Left kidney (tissue), 8 donors: ENCODE measurements around the gene TMEM229A. TPM values are rescaled to one million over a fixed set of nuclear protein-coding genes. Genes with fewer than 3 reads are reported as not detected.
A peak's percentile ranks its signal among the peaks of the same experiment; 100 is the strongest.
"Not testable (repeated sequence)": the region's sequence is repeated elsewhere in the genome, so short reads cannot be mapped to it uniquely, and the experiment has no call there.

Experiments used
- DNase-seq: peaks from one replicate; pipeline ENCODE4 v3.0.0-alpha.2; 2013
- long read RNA-seq, 8 donors: transcript quantifications; one replicate each; lab custom pipeline, GENCODE V29; 2026
- polyA plus RNA-seq: library from polyadenylated mRNA; unstranded; fragments of 120-200 nt; gene quantifications from one replicate; pipeline ENCODE4 v1.2.1, GENCODE V29; 2013; ENCODE audit not compliant: insufficient read length

Gene TMEM229A
- polyA plus RNA-seq = 0.13 TPM
- long read RNA-seq, donor 1 = 0 reads
- long read RNA-seq, donor 2 = 0 reads
- long read RNA-seq, donor 3 = 0 reads
- long read RNA-seq, donor 4 = 0 reads
- long read RNA-seq, donor 5 = 0 reads
- long read RNA-seq, donor 6 = 0 reads
- long read RNA-seq, donor 7 = 0 reads
- long read RNA-seq, donor 8 = 0 reads

DNA sequence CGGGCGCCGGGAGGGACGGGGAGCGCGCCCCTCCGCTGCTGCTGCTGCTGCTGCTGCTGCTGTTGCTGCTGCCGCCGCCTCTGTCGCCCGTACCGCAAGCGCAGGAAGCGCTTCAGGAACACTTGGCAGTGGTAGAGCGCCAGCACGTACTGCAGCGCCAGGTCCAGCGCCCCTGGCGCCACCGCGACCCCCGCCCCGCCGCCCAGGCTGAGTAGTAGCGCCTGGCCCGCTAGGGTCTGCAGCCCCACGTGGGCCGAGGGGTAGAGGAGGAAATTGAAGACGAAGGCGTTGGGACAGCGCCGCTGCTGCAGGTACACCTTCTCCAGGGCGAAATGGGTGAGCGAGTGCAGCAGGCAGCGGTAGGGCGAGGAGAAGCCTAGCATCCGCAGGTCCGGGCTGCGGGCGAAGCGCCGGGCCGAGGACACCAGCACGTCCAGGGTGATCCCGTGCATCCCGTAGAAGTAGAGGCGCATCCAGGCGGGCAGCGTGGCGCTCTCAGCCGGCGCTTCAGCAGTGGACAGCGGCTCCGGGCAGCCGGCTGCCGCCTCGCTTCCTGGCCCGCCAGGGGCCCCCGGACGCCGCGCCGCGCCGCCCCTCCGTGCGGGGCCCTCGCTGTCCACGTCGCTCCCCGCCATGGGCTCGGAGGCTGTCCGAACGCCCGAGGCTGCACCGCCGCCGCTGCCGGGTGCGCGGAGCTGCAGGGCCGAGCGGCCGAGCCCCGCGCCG, at the start of gene TMEM229A:
Gene TMEM229A (minus strand): TSS at position 699 of the 726 bp plus-strand sequence. CDS start 64 bp downstream, at position 635.
- peak; percentile 38 for DNase-seq

DNA sequence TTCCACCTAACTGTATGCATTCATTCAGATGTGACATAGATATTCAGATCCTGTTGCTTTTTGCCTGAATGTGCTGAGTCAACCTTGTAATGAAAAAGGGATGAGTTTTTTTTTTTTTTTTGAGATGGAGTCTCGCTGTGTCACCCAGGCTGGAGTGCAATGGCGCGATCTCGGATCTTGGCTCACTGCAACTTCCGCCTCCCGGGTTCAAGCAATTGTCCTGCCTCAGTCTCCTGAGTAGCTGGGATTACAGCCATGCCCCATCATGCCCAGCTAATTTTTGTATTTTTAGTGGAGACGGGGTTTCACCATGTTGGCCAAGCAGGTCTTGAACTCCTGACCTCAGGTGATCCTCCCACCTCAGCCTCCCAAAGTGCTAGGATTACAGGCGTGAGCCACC, 49.4 kb upstream of the TMEM229A start:
- not testable (repeated sequence) for DNase-seq

DNA sequence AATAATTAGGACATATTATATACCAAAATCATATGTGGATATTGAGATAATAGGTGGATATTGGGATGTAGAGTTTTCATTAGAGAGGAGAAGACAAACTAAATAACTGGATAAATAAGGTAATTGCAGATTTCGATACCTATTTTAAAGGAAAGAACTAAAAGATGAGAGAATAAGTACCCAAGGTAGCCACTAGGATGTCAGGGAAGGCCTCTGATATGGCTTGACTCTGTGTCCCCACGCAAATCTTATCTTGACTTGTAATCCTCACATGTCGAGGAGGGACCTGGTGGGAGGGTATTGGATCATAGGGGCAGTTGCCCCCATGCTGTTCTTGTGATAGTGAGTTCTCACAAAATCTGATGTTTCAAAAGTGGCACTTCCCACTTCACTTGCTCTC, 44.7 kb upstream of the TMEM229A start:
- no peak for DNase-seq

DNA sequence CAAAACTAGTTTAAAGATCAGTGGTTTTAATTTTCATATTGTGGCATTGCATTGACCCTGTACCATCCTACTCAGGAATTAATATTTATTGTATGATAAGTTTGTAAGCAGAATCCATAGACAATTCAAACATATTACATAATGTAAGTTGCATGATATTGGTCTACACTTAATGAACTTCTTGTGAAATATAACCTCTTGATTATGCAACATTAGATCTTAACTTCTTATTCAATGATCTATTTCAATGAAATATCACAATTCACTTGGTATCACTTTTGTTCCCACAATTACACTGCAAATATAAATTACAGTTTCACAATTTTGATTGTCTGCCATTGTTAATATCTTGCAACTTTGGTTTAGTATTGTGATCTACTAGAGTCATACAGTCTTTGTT, 44.0 kb upstream of the TMEM229A start:
- DNase-seq = no peak

DNA sequence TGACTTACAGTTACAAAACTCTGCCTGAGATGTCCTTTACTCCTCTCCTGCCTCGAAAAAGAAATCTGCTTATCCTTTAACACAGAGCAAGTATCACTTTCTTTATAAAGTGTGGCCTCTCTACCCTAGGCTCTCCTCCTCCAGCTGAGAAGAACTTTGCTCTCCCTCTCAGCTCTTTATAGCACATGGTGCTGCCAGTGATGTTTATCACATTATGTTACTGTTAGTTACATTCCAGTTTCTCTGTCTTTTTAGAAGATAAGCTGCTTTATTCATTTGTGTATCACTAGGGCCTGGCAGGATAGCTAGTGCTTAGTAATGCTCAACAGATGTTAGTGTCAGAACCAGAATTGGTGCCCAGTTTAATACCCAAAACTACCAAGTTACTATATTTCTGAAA, 41.1 kb upstream of the TMEM229A start:
- DNase-seq = no peak

DNA sequence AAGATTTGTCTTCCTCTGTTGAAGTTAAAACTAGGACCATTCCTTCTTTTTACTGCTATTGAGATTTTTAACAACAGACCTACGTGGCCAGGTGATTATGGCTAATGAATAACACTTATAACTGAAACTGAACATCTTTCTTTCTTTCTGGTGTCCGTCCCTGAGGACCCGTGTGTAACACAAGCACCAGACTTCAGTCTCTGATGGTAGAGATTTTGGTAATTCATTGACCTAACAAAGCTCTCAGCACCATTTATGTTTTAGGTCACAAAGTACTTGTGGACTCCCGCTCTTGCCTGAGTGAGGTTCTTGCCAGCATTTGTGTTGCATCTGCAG, 40.4 kb upstream of the TMEM229A start:
- no peak for DNase-seq

DNA sequence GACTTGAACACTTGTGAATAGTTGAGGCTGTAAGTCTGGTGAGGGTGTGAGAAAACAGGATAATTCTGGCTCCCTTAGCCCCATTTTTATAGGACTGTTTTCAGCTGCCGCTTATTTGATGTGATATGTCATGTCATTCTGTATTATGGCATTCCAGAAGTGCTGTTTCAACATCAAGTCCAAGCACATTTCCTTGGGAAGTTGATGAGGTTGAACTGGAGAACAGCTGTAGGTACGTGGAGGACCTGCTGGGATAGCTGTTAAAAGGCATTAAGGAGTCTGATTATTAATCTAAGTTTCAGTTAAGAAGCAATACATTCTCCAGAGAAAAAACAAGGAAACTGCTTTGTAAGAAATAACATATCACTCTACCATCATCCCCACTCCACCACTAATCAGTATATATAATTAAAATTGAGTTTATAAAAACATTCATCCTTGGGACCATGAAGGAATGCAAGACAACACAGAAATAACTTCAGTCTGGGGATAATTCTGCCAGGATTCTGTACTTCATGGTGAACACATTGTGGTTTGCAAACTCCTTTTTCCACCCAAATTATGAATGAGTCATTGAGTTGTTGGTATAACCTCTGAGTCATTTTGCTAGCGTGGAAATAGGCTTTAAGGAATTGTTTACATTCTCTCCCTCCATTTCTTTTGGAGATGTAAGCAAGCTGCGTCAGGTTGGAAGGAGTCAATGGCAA, 39.9 kb upstream of the TMEM229A start:
- no peak for DNase-seq

- no peak for DNase-seq
Measured at GRCh38 chr7:124071843-124072242, 39.0 kb upstream of the TMEM229A start.

GRCh38 chr7:124062171-124062570, 29.3 kb upstream of the TMEM229A start:
- DNase-seq = no peak

DNA sequence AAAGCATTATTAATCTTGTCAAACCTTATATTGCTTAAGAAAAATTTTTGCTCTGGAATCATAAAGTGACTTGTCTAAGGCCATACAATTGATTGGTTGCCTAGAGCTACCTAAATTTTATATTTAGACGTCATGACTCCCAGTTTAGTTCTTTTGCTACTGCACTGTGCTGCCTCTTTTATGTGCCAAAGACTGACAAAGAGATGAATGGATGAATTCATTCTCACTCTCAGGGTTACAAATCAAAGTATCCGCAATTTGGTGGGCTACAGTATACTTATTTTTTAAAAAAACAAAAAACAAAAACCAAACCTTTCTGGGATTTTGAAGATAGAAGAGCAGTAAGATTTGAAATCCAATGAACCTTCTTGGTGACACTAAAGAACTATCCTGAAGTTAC, 27.7 kb upstream of the TMEM229A start:
- no peak for DNase-seq

DNA sequence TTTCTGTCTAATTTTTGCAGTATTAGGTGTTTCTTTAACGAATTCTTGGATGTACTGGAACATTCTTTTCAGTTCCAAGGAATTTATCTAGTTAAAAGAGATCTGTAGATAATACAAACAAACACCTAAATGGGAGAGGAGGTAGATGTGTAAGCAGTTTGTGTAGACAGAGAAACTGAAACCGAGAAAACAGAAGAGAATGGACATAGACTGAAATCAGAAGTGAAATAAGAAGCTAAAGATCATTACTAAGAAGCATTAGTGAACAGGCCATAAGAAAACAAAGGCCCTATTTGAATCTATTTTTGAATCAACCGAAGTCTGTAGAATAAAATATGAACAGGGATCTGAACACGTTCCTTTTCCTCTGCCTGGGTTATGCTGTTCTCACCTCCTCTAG, 26.5 kb upstream of the TMEM229A start:
- DNase-seq = no peak

GRCh38 chr7:124058515-124058914, 25.6 kb upstream of the TMEM229A start:
- DNase-seq = no peak

- DNase-seq = no peak
Measured at GRCh38 chr7:124057872-124058271, 25.0 kb upstream of the TMEM229A start.

GRCh38 chr7:124056234-124056633, 23.4 kb upstream of the TMEM229A start:
- no peak for DNase-seq

GRCh38 chr7:124051681-124052377, 19.0 kb upstream of the TMEM229A start:
- no peak for DNase-seq

DNA sequence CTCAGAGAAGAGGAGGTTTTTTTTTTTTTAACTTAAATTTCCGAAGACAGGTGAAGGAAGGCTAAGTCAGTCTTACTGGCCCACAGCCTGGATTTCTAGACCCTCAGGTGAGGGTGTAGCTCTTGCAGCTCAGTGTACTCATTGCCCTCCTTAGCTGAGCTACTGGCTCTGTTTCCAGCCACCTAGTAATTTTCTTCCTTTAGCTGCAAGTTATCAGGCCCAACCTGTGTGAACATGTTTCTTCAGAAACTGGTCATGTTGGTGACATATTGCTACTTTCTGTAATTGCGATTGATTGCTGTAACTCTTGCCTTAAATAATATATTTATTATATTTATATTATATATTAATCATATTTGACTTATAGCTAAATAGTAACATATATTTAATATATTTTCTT, 10.0 kb upstream of the TMEM229A start:
- DNase-seq = no peak

DNA sequence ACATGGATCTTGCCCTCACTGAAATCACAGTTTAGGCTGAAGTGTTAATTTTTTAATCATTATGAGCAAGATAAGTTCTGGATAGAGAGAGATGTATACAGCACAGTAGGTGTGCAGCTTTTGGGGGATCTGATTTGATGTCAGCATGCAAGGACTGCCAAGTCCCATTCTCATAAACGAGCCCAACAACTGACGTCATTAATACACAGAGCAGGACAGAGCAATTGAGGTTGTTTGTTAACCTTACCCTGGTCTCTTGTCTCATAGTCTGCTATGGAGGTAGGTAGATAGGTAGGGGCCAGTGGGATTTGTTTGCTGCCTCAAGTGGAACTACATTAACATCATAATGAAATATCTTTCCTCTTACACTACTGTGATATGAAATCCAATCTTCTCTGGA, 8.6 kb upstream of the TMEM229A start:
- no peak for DNase-seq

- not testable (repeated sequence) for DNase-seq
Measured at GRCh38 chr7:124037902-124038301, 5.0 kb upstream of the TMEM229A start.

GRCh38 chr7:124035706-124036105, 2.8 kb upstream of the TMEM229A start:
- no peak for DNase-seq

- DNase-seq = no peak
Measured at GRCh38 chr7:124034754-124035100, 1.9 kb upstream of the TMEM229A start.

GRCh38 chr7:124033807-124034753, 1.2 kb upstream of the TMEM229A start:
- no peak for DNase-seq
